Fibroblast of skin of right biceps (primary cell): ENCODE data around the gene MLLT3.

Experiments used
- DNase-seq: peaks from one replicate; pipeline ENCODE4 v3.0.0-alpha.2; 2013

MLLT3 gene

DNA sequence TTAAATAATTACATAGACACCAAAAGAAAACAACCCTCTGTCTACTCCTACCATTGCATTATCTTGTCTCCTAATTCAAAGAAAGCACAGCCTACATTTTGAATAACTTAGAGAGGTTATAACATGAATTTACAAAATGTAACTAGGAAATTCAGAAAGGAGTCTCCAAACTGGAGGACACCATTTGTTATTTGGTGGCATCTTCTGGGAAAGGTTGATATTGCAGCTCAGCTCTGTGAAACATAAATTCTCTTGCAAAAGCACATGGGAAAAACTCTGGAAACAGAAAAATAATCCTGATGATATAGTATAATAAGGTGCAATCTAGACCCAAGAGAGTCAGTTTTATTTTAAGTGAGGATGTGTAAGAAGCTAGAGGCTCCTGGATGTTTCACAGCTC, 215.3 kb downstream of the MLLT3 start:
- DNase-seq = no peak

DNA sequence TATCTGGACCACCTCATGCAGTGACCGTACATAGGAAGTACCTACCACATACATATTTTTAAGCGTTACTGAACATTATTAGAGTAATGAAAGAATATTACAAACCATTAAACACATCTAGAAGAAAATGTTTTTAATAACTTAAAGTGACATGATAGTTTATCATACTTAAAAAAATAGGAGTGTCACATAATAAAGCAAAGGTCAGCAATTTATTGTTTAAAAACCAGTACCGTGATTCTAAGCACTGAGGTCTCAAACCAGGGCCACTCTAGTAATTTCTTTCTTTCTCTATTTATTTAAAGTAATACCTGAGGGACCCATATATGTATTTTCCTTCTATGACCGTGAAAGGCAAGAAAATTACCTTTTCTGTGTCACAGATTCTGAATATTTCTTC, 216.0 kb downstream of the MLLT3 start:
- no peak for DNase-seq

DNA sequence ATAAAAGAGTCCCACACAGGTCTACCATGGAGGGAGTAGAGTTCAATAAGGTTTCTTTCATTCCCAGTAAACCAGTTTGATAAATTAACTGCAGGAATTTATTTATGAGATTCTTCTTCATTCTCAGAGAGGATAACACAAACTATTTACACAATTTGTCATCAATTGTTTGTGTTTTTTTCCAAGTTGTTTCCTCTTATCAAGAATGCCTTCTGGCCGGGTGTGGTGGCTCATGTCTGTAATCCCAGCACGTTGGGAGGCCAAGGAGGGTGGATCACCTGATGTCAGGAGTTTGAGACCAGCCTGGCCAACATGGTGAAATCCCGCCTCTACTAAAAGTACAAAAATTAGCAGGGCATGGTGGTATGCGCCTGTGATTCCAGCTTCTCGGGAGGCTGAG, 216.7 kb downstream of the MLLT3 start:
- DNase-seq = no peak

DNA sequence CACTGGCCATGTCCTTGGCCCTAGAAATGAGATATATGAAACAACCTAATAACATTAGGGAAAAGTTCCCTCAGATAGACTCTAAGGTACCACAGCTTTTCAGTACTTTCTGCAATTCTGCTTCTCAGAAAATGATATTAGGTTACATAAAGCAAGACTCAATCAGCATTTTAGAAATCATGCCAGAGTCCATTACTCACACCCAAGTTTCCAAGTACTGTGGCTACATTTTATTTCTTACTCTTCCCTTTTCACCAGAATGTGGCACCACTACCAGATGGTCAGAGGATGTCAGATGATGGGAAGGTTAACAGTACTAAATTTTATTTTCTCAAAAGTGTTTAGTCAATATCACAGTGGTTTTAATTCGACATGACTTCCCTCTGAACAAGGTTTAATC, 217.2 kb downstream of the MLLT3 start:
- no peak for DNase-seq

DNA sequence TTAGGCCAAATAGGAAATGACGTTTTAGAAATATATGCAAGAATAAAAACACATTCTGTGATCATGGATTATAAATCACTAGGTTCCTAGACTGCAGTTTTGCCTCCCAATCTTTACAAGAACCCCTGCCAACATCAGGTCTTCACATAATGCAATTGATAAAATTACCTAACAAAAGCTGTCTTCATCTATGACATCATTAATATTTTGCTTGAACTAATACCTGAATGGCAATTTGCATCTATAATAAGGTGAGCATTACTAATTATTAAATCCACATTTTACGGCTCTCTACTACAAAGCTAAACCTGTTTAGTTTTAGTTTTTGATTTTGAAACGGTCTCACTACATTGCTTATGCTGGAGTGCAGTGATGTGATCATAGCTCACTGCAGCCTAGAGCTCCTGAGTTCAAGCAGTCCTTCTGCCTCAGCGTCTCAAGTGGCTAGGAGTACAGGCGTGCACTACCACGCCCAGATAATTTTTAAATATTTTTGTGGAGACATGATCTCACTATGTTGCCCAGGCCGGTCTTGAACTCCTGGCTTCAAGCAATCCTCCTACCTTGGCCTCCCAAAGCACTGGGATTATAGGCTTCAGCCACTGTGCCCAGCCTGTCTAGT, 218.0 kb downstream of the MLLT3 start:
- no peak for DNase-seq

DNA sequence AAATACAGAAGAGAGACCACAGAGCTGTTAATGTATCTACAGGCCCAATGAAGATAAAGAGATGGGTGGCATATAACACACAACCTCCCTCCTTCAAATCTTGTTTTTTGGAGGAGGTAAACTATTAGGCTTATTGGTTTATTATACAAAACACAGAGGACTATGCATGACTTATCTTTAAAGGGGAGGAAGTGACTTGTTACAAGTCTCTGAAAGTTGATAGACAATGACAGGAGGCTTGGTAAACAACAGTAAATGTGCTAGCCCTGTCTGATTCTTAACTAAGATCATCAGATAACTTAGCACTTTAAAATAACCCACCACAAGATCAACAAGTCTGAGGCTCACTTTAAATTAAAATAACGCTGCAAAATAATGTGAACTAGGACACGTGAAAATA, 219.0 kb downstream of the MLLT3 start:
- no peak for DNase-seq

DNA sequence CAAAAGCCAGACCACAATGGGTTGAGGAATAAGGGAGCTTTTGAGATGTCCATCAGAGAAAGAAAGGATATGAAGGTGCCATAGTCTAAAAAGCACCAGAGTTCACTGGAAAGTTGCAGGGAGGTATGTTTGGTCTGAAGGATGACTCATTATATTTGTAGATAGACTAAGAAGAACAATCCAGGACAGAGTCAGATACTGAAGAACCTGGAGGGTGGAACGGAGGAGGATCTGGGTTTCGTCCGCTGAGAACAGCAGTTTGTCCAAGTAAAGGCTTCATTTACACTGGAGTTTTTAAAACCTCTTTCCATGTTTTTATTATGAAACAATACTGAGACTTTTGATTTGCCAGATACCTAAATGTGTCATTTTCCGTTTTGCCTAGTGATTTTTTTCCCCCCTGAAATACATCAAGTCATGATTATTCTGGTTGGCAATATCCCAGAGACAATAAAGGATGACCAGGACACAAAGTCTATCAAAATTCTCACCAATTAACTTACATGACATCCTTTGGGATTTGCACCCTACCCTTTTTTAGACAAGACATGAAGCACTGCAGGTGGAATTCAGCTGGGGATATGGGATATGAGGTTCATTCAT, 219.9 kb downstream of the MLLT3 start:
- no peak for DNase-seq

DNA sequence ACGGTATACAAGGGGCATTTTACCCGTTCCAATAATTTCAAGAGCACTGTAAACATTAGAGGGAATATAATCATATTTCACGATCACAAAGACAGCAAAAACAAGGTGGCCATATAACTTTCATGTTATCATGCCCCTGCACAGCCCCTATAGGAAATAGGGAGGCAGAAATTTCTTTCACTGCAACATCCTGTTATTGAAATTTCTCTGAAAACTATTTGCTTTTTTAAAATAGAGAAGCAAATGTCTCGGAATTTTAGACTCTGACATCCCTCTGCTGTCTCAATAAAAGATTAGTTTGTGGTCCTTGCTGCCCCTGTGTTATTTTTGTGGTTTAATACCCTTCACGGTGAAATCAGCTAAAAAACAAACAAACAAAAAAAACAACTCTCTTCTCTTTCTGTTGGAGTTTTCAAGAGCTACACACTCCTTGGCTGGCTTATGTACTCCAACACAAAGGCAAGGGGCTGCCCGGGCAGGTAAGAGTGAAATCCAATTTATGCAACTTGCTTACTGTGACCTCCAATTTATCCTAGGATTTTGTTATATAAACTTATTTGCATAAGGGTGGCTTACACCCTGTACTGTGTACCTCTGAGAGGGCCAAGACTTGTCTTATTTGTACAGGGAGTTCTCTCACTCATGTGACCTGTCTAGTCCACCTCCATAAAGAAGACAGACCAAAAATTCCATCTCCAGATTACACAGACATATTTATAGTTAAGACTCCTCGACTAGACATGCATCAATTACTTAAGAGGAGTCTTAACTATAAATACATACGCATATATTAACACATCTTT, 223.6 kb downstream of the MLLT3 start:
- no peak for DNase-seq

DNA sequence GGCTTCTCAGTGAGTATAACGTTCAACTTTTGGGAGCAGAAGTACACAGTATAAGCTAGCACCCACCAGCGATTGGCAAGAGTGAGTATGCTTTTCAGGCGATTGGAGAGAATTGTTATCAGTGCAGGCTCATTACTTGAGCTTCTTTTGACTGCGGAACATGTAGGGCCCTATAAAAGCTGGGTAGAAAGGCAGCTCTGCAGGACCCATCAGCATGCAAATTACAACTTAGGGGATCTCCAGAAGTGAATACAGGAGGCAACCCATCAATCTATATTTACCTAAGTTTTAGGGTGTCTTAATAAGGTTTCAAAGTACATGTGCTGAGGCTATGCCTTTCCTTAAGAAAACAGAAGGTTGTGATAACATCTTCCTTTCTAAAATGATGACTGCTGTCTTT, 225.0 kb downstream of the MLLT3 start:
- no peak for DNase-seq

DNA sequence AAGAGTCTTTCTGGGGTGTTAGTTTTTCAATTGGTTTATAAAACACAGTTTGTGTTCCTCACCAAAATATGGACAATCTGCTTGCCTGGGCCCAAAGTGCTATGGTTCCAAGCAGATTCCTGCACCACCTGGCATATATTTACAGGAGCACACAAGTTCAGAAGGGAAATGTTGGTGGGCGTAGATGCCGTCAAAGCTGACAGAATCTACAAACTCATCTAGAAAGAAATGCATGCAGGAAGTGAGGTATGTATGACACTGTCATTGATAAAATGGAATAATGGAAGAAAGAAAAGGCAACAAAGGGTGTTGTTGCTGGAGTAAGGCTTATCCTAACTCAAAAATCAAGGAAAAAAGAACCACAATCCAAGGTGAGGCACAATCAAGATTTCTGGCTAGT, 225.8 kb downstream of the MLLT3 start:
- no peak for DNase-seq

DNA sequence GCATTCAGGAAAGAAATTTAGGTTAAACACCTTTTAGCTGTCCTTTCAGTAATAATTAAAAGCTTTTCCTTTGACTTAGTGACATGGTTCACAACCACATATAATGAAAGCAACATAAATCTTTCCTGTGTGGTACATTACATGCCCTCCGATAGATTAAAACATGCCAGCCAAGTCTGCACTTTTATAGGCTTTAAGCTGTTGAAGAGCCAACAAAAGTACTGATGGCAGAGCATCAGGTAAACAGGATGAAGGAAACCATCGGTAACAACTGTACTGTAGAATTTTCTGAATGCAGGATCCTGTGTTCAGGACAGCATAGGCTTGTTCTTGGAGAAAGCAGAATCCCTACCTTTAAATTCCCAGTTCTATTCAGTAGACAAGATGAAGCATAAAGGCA, 226.6 kb downstream of the MLLT3 start:
- no peak for DNase-seq

DNA sequence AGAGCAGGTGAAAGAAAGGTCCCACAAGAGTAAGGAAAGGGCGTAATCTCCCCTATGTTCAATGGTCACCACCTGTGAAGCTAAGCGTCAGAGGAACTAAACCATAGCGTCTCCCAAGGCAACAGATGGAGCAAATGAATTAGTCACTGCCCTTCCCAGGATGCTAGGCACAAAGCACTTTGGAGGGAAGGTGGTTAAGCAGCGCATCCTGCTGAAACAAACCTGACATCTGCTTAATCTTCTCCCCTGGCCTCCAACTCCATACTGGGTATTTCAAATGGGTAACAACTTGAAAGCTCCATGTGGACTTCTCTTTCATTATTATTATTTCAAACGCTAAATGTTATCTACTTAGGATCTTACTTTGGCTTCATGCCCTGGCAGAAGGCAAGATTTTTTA, 227.3 kb downstream of the MLLT3 start:
- DNase-seq = no peak

DNA sequence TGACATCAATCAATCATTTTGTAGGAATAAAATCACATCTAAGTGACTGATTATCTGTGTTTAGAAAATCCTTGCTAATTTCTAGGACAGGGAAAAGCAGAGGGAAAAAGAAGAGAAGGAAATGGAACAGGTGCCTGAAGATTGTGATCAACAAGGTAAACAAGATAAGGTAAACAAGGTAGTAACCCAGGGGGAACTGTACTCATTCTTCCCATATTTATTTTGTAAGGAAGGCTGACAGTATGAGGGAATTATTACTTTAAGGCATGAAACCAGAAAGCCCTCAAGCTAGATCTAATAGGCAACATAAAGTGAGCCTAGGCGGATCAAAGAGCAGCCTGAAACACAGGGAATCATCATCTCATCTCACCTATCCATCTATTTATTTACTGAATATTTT, 231.1 kb downstream of the MLLT3 start:
- DNase-seq = no peak

DNA sequence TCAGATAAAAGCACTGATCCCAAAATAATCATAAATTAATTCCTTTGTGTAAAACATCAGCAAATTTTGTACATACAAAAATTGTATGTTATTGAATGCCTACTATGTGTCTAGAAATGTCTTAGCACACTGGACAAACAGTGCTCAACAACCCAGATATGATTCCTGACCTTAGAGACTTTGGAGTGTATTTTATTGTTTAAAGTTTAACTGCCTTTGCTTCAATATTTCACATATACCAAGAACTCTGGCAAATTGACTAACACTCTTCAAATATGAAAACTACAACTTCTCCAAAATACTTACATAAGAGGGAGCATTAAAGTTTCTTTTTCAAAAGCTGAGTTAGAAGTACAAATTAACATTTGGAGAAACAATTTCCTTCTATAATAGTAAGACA, 231.9 kb downstream of the MLLT3 start:
- no peak for DNase-seq

DNA sequence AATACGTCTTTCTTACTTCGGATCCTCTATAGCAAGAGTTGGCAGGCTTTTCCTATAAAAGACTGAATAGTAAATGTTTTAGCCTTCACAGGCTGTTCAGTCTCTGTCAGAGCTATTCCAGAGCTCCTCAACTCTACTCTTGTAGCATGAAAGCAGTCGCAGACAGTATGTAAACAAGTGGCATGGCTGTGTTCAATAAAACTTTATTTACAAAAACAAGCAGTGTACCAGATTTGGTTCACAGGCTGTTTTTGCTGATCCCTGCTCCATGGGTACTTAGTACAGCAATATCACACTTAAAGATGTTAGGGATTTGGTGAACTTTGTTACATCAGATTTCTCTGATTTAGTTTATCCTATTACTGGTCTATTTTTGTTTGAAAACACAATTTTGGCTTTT, 235.2 kb downstream of the MLLT3 start:
- no peak for DNase-seq

DNA sequence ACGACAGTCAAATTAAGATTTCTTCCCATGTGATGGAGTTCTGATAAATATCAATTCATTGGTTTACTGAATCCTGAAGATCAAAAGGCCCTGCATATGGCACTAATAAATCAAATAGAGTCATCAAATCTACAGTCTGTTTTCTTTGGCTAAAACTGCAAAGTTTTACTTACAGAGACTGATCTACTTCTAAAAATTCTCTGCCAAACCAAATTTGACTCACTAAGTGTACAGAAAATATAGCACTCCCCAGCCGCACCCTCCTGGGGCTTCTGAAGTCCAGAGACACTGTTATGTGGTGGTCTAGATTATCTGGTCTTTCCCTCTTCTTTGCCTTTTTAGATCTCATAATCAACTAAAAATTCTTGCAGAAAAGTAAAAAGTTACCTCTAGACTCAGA, 237.7 kb downstream of the MLLT3 start:
- peak; percentile 12 for DNase-seq

DNA sequence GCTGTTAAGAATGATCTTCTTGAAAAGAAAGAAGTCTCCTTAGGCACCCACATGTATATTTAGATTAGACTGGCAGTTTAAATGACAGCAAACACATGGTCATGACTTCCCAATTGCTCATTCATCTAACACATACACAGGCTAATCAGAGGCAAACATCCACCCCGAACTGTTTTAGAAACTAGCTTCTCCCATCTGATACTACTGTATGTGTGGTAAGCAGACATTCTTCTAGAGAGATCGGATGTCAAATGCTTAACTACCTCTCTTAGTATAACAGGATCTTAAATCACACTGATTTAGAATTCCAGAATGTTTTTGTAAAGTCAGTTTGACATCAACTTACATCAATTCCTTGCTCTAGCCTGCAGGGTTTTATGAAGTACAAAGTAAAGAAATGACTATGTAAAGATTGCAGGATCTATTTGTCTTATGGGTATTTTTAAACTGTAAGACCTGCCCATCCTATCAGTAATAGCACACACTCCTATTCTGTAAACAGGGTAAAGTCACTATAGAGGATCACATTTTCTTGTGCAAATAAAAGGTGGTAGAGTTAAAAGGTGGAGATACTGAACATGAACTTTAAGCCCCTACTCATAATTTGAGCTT, 239.7 kb downstream of the MLLT3 start:
- DNase-seq = peak; percentile 53

DNA sequence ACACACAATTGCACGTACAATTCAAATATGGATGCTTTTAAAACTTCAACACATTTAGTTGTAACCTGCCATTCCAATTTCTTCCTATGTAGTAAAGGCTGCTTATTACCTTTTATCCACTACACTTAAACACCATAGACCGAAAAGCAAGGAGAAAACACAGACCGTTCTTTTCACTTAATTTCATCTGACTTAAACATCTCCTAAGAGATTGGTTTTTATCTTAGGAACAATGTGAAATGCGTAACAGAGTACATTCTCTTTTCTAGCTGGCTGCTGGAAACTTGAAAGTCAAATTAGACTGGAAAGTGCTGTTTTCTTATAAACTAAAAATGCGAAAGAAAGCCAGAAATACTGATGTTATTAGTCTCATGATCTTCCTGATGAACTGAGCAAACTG, 241.8 kb downstream of the MLLT3 start:
- no peak for DNase-seq

DNA sequence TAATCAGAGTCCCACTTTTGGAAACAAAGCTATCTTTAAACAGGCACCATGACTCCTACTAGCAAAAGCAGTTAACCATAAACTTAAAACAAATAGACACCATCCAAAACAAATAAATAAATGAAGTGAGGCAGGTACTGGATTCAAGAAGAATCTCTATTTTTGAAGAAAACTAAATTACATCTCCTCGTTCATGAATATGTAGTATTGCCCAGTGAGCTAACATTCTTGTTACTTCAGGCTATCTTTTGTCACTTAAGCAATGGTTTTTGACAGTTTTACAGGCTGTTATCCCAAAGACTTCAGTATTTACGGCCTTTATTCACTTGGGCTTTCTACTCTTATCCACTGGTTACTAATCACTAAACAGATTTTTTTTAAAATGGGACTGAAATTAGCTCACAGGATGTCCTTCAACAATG, 242.5 kb downstream of the MLLT3 start:
- DNase-seq = no peak

DNA sequence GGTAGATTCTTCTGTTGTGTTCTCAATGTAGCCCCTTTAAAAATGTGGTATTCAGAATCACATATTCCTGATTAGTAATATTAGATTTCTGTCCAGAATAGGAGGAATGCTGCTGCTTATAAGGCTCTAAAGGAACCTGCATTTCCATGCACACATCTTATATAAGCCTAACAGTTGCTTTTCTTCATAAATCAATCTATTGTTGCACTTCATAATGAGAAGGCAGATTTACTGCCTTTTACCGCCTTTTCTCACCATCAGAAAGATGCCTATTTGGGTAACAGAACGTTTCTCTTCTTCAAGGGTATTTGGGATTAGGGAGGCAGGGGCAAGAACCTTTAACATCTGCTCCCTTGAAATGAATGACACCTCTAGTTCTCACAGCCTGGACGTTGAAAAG, 243.4 kb downstream of the MLLT3 start:
- no peak for DNase-seq

DNA sequence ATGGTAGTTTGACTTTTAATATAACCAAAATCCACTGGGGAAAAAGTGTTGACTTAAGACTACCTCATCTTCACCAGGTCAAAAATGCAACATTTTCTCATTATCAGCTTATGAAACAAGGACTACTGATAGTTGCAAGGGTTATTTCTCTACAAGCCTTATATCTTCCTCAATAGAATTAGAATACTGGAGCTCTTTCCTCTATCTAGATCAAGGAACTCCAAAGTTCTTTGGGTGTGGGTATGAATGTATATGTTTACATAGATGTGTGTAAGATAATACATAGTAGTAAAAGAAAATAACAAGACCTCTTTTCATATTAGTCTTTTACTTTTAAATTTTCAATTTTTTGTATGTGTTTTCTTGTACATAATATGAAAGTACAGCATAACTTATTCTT, 244.5 kb downstream of the MLLT3 start:
- DNase-seq = no peak

DNA sequence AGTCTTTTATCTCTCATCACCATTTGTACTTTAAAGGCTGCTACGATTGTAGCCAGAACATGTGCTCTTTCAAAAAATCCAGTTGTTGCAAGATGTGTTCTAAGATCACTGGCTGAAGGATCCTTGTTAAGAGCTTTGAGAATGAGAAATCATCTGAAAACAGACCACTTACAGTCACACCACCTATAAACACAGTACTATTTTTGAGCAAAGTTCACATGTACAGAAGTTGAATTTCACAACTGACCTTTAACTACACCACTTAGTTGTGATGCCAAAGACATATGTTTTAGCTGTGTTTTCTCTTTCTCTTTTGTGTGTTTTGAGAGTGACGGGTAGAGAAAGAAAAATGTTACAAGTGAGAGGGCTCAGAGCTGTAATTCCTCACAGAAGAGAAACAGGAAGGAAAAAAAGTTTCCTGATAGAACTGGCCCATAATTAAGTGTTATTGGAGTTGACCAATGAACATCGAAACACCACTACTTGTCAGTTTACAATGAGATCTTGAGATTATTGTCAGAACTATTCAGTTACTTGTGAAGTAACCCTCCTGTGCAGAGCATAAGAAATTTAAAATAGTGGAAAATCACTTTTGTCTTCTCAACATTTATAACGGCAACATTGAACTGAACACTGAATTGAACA, 245.4 kb downstream of the MLLT3 start:
- DNase-seq = no peak

DNA sequence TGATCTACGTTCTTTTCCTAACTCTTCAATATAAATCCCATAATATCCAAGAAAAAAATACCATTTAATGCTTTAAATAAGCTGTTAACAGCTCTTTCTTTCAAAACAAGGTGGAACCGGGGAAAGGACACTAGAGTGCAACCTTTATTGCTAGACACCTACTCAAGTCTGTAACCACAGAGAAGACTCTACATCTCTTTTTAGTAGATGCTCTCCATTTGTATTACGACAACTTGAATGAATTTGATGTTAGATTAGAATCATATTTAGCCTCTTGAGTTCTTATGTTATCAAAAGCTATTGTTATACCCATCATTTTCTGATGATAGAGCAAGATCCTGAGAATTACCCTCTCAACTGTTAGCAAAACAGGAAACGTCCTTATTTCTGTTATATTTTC, 246.3 kb downstream of the MLLT3 start:
- DNase-seq = no peak

DNA sequence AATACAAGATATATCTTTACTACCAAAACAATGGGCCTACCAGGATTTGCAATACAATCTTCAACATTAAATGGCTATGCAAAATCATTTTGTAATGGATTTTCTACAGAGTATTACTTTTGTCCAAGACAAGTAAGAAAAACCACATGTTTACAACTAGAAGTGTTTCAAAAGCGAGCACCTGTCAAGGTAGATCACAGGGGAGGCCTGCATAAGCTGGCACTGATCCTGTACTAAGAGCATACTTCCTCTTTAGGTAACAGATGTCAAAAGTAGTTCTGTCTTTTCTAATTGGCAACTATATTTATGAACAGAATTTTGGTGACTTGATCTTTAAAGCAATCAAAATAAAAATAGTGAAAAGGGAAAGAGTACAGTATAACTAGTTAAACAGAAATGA, 249.0 kb downstream of the MLLT3 start:
- no peak for DNase-seq
